Endothelial cell of umbilical vein (primary cell): ENCODE results near the gene COX4I1.

Experiments
- EZH2 ChIP-seq: IDR thresholded peaks from 2 replicates; pipeline ENCODE4 v1.6.1; 2012; ENCODE audit warnings: borderline replicate concordance, low read depth, mild to moderate bottlenecking, moderate library complexity, low read length, inconsistent platforms; ENCODE audit not compliant: severe bottlenecking
- POLR2A ChIP-seq: IDR thresholded peaks from 2 replicates; pipeline ENCODE4 v1.6.1; 2012; ENCODE audit warnings: low read depth, mild to moderate bottlenecking, control low read depth, low read length
- POLR2AphosphoS5 ChIP-seq: IDR thresholded peaks from 2 replicates; pipeline ENCODE4 v1.6.1; 2012; ENCODE audit warnings: low read depth, mild to moderate bottlenecking, control low read depth, low read length, moderate library complexity; ENCODE audit not compliant: insufficient read depth
- TF ChIP-seq, protein P1 (sequence below), 2 donors: IDR thresholded peaks; 1 replicate in 1 of 2; 2 replicates in 1 of 2; pipeline ENCODE4 v1.5.1; 2011; ENCODE audit warnings: low read length in 2 of 2, mild to moderate bottlenecking in 2 of 2, moderate library complexity in 2 of 2, control low read depth in 1 of 2, inconsistent platforms in 1 of 2, low read depth in 1 of 2; ENCODE audit not compliant: insufficient read depth in 1 of 2; ENCODE audit errors: extremely low read depth in 1 of 2
- TF ChIP-seq, protein P2 (sequence below): IDR thresholded peaks from 2 replicates; pipeline ENCODE4 v1.6.1; 2011; ENCODE audit not compliant: insufficient read depth, insufficient read length

DNA sequence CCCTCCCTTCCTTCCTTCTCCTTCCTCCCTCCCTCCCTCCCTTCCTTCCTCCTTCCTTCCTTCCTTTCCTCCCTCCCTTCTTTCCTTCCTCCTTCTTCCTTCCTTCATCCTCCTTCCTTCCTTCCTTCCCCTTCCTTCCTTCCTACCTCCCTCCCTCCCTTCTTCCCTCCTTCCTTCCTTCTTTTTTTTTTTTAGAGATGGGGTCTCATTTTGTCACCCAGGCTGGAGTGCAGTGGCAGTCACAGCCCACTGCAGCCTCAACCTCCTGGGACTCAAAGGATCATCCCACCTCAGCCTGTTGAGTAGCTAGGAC is 44.6 kb downstream of the COX4I1 start:
- TF ChIP-seq, protein P1, sequence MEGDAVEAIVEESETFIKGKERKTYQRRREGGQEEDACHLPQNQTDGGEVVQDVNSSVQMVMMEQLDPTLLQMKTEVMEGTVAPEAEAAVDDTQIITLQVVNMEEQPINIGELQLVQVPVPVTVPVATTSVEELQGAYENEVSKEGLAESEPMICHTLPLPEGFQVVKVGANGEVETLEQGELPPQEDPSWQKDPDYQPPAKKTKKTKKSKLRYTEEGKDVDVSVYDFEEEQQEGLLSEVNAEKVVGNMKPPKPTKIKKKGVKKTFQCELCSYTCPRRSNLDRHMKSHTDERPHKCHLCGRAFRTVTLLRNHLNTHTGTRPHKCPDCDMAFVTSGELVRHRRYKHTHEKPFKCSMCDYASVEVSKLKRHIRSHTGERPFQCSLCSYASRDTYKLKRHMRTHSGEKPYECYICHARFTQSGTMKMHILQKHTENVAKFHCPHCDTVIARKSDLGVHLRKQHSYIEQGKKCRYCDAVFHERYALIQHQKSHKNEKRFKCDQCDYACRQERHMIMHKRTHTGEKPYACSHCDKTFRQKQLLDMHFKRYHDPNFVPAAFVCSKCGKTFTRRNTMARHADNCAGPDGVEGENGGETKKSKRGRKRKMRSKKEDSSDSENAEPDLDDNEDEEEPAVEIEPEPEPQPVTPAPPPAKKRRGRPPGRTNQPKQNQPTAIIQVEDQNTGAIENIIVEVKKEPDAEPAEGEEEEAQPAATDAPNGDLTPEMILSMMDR (IDR thresholded peaks at IDR 0.05; ENCODE audit: extremely low read depth in 1 of 2, insufficient read depth in 1 of 2, low read depth in 1 of 2, low read length in 2 of 2), result no peak
- no peak for TF ChIP-seq EZH2
- TF ChIP-seq POLR2AphosphoS5, result no peak
- no peak for TF ChIP-seq POLR2A
- TF ChIP-seq, protein P2, sequence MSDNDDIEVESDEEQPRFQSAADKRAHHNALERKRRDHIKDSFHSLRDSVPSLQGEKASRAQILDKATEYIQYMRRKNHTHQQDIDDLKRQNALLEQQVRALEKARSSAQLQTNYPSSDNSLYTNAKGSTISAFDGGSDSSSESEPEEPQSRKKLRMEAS, result no peak
